Gastroesophageal sphincter (tissue), 4 donors: ENCODE data around the gene KANK4. TPM values are rescaled to one million over a fixed set of nuclear protein-coding genes. Genes with fewer than 3 reads are reported as not detected.

Source experiments
- ATAC-seq: fragments of 150-250 bp; one replicate; pipeline ENCODE4 v1.9.1; 2016; ENCODE audit warnings: mild to moderate bottlenecking, moderate library complexity
- H3K27ac ChIP-seq, 4 donors: fragments of 200-600 bp; sonication (generic) in 3 of 4; 1 replicate in 3 of 4; 2 replicates in 1 of 4; pipeline ENCODE4 v1.5.1; 2016 to 2019
- H3K27me3 ChIP-seq: fragments of 200-600 bp; sonication (generic); one replicate; pipeline ENCODE4 v1.5.1; 2019
- H3K36me3 ChIP-seq, 2 donors: fragments of 200-600 bp; sonication (generic); one replicate each; pipeline ENCODE4 v1.5.1; 2019; ENCODE audit warnings: control low read depth in 1 of 2
- H3K4me1 ChIP-seq, 3 donors: fragments of 200-600 bp; sonication (generic); 1 replicate in 2 of 3; 2 replicates in 1 of 3; pipeline ENCODE4 v1.5.1; 2016 to 2019; ENCODE audit warnings: control low read depth in 2 of 3
- H3K4me3 ChIP-seq, 2 donors: fragments of 200-600 bp; sonication (generic); one replicate each; pipeline ENCODE4 v1.5.1; 2019; ENCODE audit warnings: mild to moderate bottlenecking in 1 of 2, moderate library complexity in 1 of 2
- H3K9me3 ChIP-seq, 3 donors: fragments of 200-600 bp; sonication (generic); one replicate each; pipeline ENCODE4 v1.5.1; 2017 to 2019; ENCODE audit warnings: control low read depth in 2 of 3
- CTCF ChIP-seq, 4 experiments: fragments of 200-600 bp in 2 of 4; fragments of 450-650 bp in 2 of 4; sonication (generic) in 1 of 4; IDR thresholded peaks; one replicate each; pipeline ENCODE4 v1.5.1; 2017 to 2019; ENCODE audit warnings: antibody characterized with exemption in 4 of 4, mild to moderate bottlenecking in 2 of 4, moderate library complexity in 2 of 4
- EP300 ChIP-seq: sonication (generic); formaldehyde crosslinking; IDR thresholded peaks from one replicate; pipeline ENCODE4 v1.6.1; 2017; ENCODE audit warnings: antibody characterized with exemption, mild to moderate bottlenecking
- POLR2A ChIP-seq, 2 donors: fragments of 450-650 bp; IDR thresholded peaks; one replicate each; pipeline ENCODE4 v1.6.1; 2017; ENCODE audit warnings: antibody characterized with exemption in 2 of 2, mild to moderate bottlenecking in 2 of 2, moderate library complexity in 1 of 2
- POLR2AphosphoS5 ChIP-seq: sonication (generic); formaldehyde crosslinking; IDR thresholded peaks from one replicate; pipeline ENCODE4 v1.6.1; 2017; ENCODE audit warnings: antibody characterized with exemption
- WGBS, 2 donors: methylation state at CpG; one replicate each; pipeline ENCODE4 v1.1.5; 2018; ENCODE audit warnings: low coverage in 1 of 2; 5-methylcytosine and 5-hydroxymethylcytosine counted together
- total RNA-seq, 4 donors: library from RNA; depleted of rRNA; stranded (reverse); fragments of >200 nt; gene quantifications; one replicate each; pipeline ENCODE4 v1.1.0, GENCODE V29; 2016

KANK4 gene
- total RNA-seq: under 1 TPM; 0.16 to 0.73 (median 0.29) TPM

- H3K27ac ChIP-seq: no peak within 1 kb of the TSS
- peaks cover 50% of the 10 kb centered on the region for H3K27me3 ChIP-seq
- peak; percentile 16 for ATAC-seq
- WGBS, 2 donors: 0% methylated on average over 1 to 3 of the region's 84 CpGs
- H3K9me3 ChIP-seq: no peaks in the 10 kb centered on the region
- peaks cover 0 to 11% (median 0%) of the 10 kb centered on the region in 3 donors for H3K4me1 ChIP-seq
- TF ChIP-seq POLR2AphosphoS5 (no peak), POLR2A (IDR thresholded peaks at IDR 0.05) (no peak), EP300 (no peak), CTCF (IDR thresholded peaks at IDR 0.05) (no peak)
- H3K4me3 ChIP-seq: peak within 1 kb of the TSS in 1 of 2 donors; percentile 47
- H3K36me3 ChIP-seq: no peaks in the 10 kb centered on the region
These were observed at the start of gene KANK4 for GRCh38 chr1:62318756-62319544. TSS of gene KANK4 (minus strand) at chr1:62319434. CDS start at chr1:62281564, 37,870 bp downstream.

GRCh38 chr1:62368989-62369388 is 49.8 kb upstream of the KANK4 start:
- 70 to 92% methylated on average over 6 of the region's 6 CpGs for WGBS, 2 donors
- Histone ChIP-seq H3K36me3 (no peaks in the 10 kb centered on the region), H3K4me3 (no peak overlapping the region), H3K9me3 (peaks cover 0 to 6% (median 0%) of the 10 kb centered on the region in 3 donors), H3K4me1 (no peaks in the 10 kb centered on the region), H3K27ac (no peak overlapping the region), H3K27me3 (no peaks in the 10 kb centered on the region)
- no peak for TF ChIP-seq POLR2AphosphoS5
- no peak for ATAC-seq

GRCh38 chr1:62367005-62367557 is 47.8 kb upstream of the KANK4 start:
- no peak for ATAC-seq
- H3K9me3 ChIP-seq: peaks cover 0 to 6% (median 0%) of the 10 kb centered on the region in 3 donors
- WGBS, 2 donors: 84 to 96% methylated on average over 3 to 6 of the region's 7 CpGs
- no peaks in the 10 kb centered on the region for H3K4me1 ChIP-seq
- H3K4me3 ChIP-seq: no peak overlapping the region
- TF ChIP-seq POLR2AphosphoS5 (no peak), POLR2A (IDR thresholded peaks at IDR 0.05) (no peak)
- H3K27ac ChIP-seq: no peak overlapping the region
- no peaks in the 10 kb centered on the region for H3K27me3 ChIP-seq
- no peaks in the 10 kb centered on the region for H3K36me3 ChIP-seq

GRCh38 chr1:62364721-62365120 is 45.5 kb upstream of the KANK4 start:
- no peaks in the 10 kb centered on the region for H3K36me3 ChIP-seq
- H3K9me3 ChIP-seq: peaks cover 0 to 6% (median 0%) of the 10 kb centered on the region in 3 donors
- no peaks in the 10 kb centered on the region for H3K27me3 ChIP-seq
- no peaks in the 10 kb centered on the region for H3K4me1 ChIP-seq
- no peak for TF ChIP-seq EP300
- TF ChIP-seq CTCF (IDR thresholded peaks at IDR 0.05): no peak
- no peak for TF ChIP-seq POLR2A (IDR thresholded peaks at IDR 0.05)
- TF ChIP-seq POLR2AphosphoS5: no peak
- H3K4me3 ChIP-seq: no peak overlapping the region
- no peak overlapping the region for H3K27ac ChIP-seq
- ATAC-seq: no peak

GRCh38 chr1:62362926-62363325 is 43.7 kb upstream of the KANK4 start:
- 73 to 74% methylated on average over 3 of the region's 3 CpGs for WGBS, 2 donors
- H3K9me3 ChIP-seq: peaks cover 0 to 6% (median 0%) of the 10 kb centered on the region in 3 donors
- no peak overlapping the region for H3K27ac ChIP-seq
- H3K27me3 ChIP-seq: no peaks in the 10 kb centered on the region
- H3K4me1 ChIP-seq: no peaks in the 10 kb centered on the region
- no peaks in the 10 kb centered on the region for H3K36me3 ChIP-seq
- TF ChIP-seq CTCF (IDR thresholded peaks at IDR 0.05) (no peak), POLR2A (IDR thresholded peaks at IDR 0.05) (no peak), POLR2AphosphoS5 (no peak), EP300 (no peak)
- no peak for ATAC-seq
- H3K4me3 ChIP-seq: no peak overlapping the region
